Heart left ventricle (tissue), 13 donors: ENCODE measurements around the gene L3MBTL3.

Experiments used
- CTCF ChIP-seq, 12 donors: fragments of 200-600 bp; sonication (generic) in 4 of 12; IDR thresholded peaks; one replicate each; pipeline versions ENCODE4 v1.5.0 to v1.8.0; 2018 to 2022; ENCODE audit warnings: antibody characterized with exemption in 12 of 12, mild to moderate bottlenecking in 5 of 12
- POLR2A ChIP-seq, 2 donors: fragments of 450-650 bp; IDR thresholded peaks; one replicate each; pipeline ENCODE4 v1.6.1; 2017; ENCODE audit warnings: antibody characterized with exemption in 2 of 2, mild to moderate bottlenecking in 2 of 2, moderate library complexity in 2 of 2
- donor health status: ischemic (EF 13 %, LVEDD 7.1; RV severe dilation, severe dysfunction).
- donor health status: DM: no; HTN: yes; CAD: no.
- donor health status: DM: no; HTN: no; CAD: no.
- donor health status: ischemic (EF 25% LVEDD 6.9; RV normal size, moderate dysfunction).
- donor health status: ischemic (EF 25% LVEDD 5.7; RV mildly dilated, moderate dysfunction).
- donor health status: ischemic (EF 35%, LVEDD 5.7; RV mildly dilated, moderate dysfunction).
- donor health status: nonischemic (EF 11% LVEDD 7.7; RV severe dilation, severe dysfunction).
- donor health status: DM: yes; HTN: yes; CAD: no.
- donor health status: PGD.
- donor health status: ischemic (EF 29% LVEDD 5.4; RV normal size, mild dysfunction).
- donor health status: nonischemic (EF 23%, LVEDD 6.1; RV moderate dilation, normal function).

- TF ChIP-seq POLR2A (IDR thresholded peaks at IDR 0.05) = no peak
- TF ChIP-seq CTCF (IDR thresholded peaks at IDR 0.05) = no peak
These were observed 99.9 kb downstream of the L3MBTL3 start for GRCh38 chr6:130118236-130118635.
